Progenitor cell of endocrine pancreas (in vitro differentiated cells): ENCODE results near the gene NDUFV3. TPM values are rescaled to one million over a fixed set of nuclear protein-coding genes. Genes with fewer than 3 reads are reported as not detected.

Source experiments
- DNase-seq: peaks from one replicate; pipeline ENCODE4 v3.0.0; 2021; ENCODE audit warnings: low spot score; ENCODE audit not compliant: unreplicated experiment
- H3K27ac Mint-ChIP-seq: 2 replicates; pipeline ENCODE4 v1.8.0; 2021; ENCODE audit warnings: mild to moderate bottlenecking, moderate library complexity, mixed read lengths
- H3K27me3 Mint-ChIP-seq: 2 replicates; pipeline ENCODE4 v1.8.0; 2021; ENCODE audit warnings: mixed read lengths
- H3K36me3 Mint-ChIP-seq: 2 replicates; pipeline ENCODE4 v1.8.0; 2022; ENCODE audit warnings: mixed read lengths; ENCODE audit not compliant: insufficient read depth
- H3K4me1 Mint-ChIP-seq: 2 replicates; pipeline ENCODE4 v1.8.0; 2021; ENCODE audit warnings: low read depth, mixed read lengths
- H3K4me3 Mint-ChIP-seq: 2 replicates; pipeline ENCODE4 v1.8.0; 2021; ENCODE audit warnings: low read depth, mild to moderate bottlenecking, moderate library complexity, mixed read lengths
- H3K9me3 Mint-ChIP-seq: 2 replicates; pipeline ENCODE4 v1.8.0; 2021; ENCODE audit warnings: low read depth, mixed read lengths
- CTCF ChIP-seq: fragments of 200-600 bp; sonication (generic); IDR thresholded peaks from one replicate; pipeline ENCODE4 v1.5.0; 2021; ENCODE audit warnings: antibody characterized with exemption, mild to moderate bottlenecking; ENCODE audit not compliant: unreplicated experiment
- total RNA-seq: library from RNA; stranded (reverse); gene quantifications from 2 replicates; pipeline ENCODE4 v1.2.1, GENCODE V29; 2021

The NDUFV3 gene
- total RNA-seq, 1 donor from 2014 or later = 31.2 TPM

DNA sequence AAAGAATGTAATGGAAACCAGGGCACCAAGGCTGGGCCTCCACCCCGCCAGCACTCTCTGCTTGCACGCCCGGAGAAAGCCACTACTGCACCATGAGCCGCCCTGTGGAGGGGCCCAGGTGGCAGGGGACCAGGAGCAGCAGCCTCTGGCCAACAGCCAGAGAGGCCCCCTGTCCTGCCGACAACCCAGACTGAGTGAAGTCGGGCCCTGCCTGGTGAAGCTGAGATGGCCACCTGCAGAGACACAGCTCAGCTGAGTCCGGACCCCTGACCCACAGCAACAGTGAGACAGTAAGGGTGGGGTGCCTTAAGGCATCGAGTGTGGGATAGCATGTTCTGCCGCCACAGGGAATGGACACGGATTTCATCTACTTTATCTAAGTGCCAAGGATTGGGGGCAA is 42.6 kb upstream of the NDUFV3 start:
- Mint-ChIP-seq H3K9me3 (no peaks in the 10 kb centered on the region), H3K36me3 (peaks cover 22% of the 10 kb centered on the region), H3K4me3 (no peak overlapping the region), H3K27ac (no peak overlapping the region), H3K27me3 (no peaks in the 10 kb centered on the region), H3K4me1 (no peaks in the 10 kb centered on the region)
- no peak for TF ChIP-seq CTCF
- DNase-seq = no peak

- no peak for DNase-seq
- Mint-ChIP-seq H3K36me3 (peaks cover 21% of the 10 kb centered on the region), H3K9me3 (no peaks in the 10 kb centered on the region), H3K27ac (no peak overlapping the region), H3K4me3 (no peak overlapping the region), H3K27me3 (no peaks in the 10 kb centered on the region), H3K4me1 (no peaks in the 10 kb centered on the region)
- TF ChIP-seq CTCF = peak; percentile 41
These were observed 42.2 kb upstream of the NDUFV3 start for GRCh38 chr21:42850866-42851391.

DNA sequence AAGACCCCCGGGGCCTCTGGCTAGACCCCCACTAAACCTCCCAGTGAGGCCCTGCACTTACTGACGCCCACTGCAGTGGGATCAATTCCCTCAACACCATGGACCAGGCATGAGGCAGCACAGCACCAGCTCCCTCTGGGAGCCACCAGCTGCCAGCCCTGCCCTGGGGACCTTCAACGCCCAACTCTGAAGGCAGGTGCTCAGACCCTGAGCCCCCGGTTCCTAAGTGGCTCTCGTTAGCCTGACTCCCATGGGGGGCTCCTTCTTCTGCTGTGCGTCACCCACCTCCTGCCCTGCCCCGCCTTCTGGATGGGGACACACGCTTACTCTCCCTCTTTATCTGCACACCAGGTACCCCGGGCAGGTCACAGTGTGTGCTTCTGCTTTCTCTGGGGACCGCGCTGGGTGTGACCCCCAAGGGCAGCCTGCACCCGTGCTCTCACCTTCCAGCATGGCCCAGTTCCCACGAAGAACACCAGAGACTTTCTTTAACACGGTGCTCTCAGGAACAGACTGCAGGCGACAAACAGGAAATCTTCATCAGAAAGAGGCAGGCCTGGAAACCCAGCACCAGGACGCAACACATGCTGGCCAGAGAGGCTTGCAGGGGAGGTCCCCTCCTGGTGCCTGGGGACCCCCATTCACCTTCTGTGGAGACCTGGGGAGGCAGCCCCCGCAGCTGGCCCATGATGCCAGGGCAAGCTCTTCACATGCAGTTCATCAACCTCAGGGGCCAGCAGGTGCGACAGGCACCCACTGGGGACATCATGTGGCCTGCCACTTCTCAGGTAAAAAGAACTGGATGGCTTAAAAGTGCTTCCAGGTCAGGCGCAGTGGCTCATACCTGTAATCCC is 41.1 kb upstream of the NDUFV3 start:
- Mint-ChIP-seq H3K4me3 (no peak overlapping the region), H3K27ac (no peak overlapping the region), H3K36me3 (peaks cover 19% of the 10 kb centered on the region)

DNA sequence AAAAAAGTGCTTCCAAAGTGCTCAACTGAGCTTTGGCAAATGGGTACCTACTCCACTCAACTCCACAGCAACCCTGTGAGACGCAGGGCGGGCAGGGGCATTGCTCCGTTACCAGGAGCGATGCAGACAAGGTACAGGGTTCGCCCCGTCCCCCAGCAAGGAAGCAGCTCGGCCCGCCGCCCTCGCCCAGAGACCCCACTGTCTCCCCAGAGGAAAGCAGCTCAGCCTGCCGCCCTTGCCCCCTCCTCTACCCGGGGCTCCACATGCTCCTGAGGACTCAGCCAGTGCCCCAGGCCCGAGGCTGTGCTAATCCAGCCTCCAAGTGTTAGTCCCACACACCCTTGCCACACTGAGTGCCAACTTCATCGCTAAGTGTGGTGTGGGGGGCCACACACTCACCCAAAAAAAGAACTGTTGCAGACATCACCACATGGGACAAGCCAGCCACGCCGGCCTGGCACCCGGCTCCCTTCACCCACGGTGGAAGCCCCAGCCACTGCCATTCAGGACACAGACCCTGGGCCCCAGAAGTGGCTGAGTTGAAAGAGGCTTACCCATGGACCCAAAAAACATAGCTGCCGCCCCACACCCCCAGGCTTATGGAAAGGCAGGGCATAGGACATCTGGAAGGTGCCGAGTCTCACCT is 40.1 kb upstream of the NDUFV3 start:
- no peak for DNase-seq
- Mint-ChIP-seq H3K4me3 (no peak overlapping the region), H3K27me3 (no peaks in the 10 kb centered on the region), H3K36me3 (peaks cover 24% of the 10 kb centered on the region), H3K27ac (no peak overlapping the region), H3K4me1 (no peaks in the 10 kb centered on the region), H3K9me3 (no peaks in the 10 kb centered on the region)
- no peak for TF ChIP-seq CTCF

More for the DNA sequence above, 41.1 kb upstream of the NDUFV3 start:
- no peak for TF ChIP-seq CTCF
- H3K27me3 Mint-ChIP-seq = no peaks in the 10 kb centered on the region
- H3K4me1 Mint-ChIP-seq = no peaks in the 10 kb centered on the region
- H3K9me3 Mint-ChIP-seq = no peaks in the 10 kb centered on the region
- no peak for DNase-seq

DNA sequence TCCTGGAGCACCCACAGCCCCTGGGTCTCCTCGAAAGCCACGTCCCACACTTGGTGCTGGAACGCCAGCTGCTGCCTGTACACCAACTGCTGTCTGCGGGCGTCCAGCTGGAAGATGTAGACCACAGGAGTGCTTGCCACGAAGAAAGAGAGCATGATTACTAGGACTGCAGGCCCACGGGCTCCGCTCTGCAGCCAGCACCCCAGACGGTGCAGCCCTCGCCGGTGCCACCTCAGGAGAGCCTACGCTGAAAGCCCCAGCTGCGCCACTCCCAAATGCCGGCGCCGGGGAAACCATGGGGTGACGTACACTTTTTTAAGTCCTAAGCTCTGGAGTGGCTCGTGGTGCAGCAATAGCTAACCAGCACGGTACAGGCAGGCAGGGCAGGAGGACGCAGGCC is 39.5 kb upstream of the NDUFV3 start:
- H3K36me3 Mint-ChIP-seq = peaks cover 25% of the 10 kb centered on the region
- no peak overlapping the region for H3K4me3 Mint-ChIP-seq

More for the DNA sequence above, 39.5 kb upstream of the NDUFV3 start:
- DNase-seq = no peak
- TF ChIP-seq CTCF = no peak
- Mint-ChIP-seq H3K9me3 (no peaks in the 10 kb centered on the region), H3K27me3 (no peaks in the 10 kb centered on the region), H3K27ac (no peak overlapping the region), H3K4me1 (no peaks in the 10 kb centered on the region)
